Measurements from ENCODE around the gene WDR86. TPM values are rescaled to one million over a fixed set of nuclear protein-coding genes. Genes with fewer than 3 reads are reported as not detected.

The WDR86 gene
- total and polyA plus RNA-seq, 3 experiments from 2014 or later, result 0.55 to 10.4 (median 0.59) TPM

GRCh38 chr7:151395036-151395367 lies 14.8 kb downstream of the WDR86 start:
- CTCF ChIA-PET, result interaction anchor here (1.0 to 1.6 kb wide), 3 partner anchors 27 to 80 kb away, joined by 4 to 6 read pairs (median 4); no protein-coding TSS in a partner anchor
- Histone ChIP-seq H3K4me3 (ENCODE audit: low read length) (no peak overlapping the region), H3K27me3 (ENCODE audit: insufficient read depth, low read length, poor library complexity, severe bottlenecking) (no peaks in the 10 kb centered on the region), H3K4me1 (ENCODE audit: insufficient read depth, low read length) (no peaks in the 10 kb centered on the region), H3K36me3 (ENCODE audit: insufficient read depth, low read length) (no peaks in the 10 kb centered on the region), H3K9me3 (ENCODE audit: low read length) (no peaks in the 10 kb centered on the region), H3K27ac (ENCODE audit: low read depth, low read length) (no peak overlapping the region)
- Mint-ChIP-seq H3K27ac (peak overlapping the region in 2 of 8 donors; percentile 11 to 74), H3K9me3 (no peaks in the 10 kb centered on the region), H3K36me3 (no peaks in the 10 kb centered on the region), H3K4me1 (peaks cover 16 to 22% (median 18%) of the 10 kb centered on the region in 3 donors), H3K4me3 (no peak overlapping the region), H3K27me3 (peaks cover 0 to 6% of the 10 kb centered on the region in 2 donors)
- peak in 1 of 5 donors; percentile 18 for DNase-seq
- POLR2A ChIA-PET, result no interaction called here

GRCh38 chr7:151394076-151395035 lies 15.5 kb downstream of the WDR86 start:
- no peak overlapping the region for H3K4me3 Mint-ChIP-seq
- H3K27me3 Mint-ChIP-seq, result peaks cover 0 to 6% of the 10 kb centered on the region in 2 donors
- Histone ChIP-seq H3K36me3 (ENCODE audit: insufficient read depth, low read length) (no peaks in the 10 kb centered on the region), H3K27ac (ENCODE audit: low read depth, low read length) (no peak overlapping the region), H3K4me1 (ENCODE audit: insufficient read depth, low read length) (no peaks in the 10 kb centered on the region), H3K27me3 (ENCODE audit: insufficient read depth, low read length, poor library complexity, severe bottlenecking) (no peaks in the 10 kb centered on the region), H3K4me3 (ENCODE audit: low read length) (no peak overlapping the region), H3K9me3 (ENCODE audit: low read length) (no peaks in the 10 kb centered on the region)
- H3K4me1 Mint-ChIP-seq, result peaks cover 16 to 22% (median 18%) of the 10 kb centered on the region in 3 donors
- H3K36me3 Mint-ChIP-seq, result no peaks in the 10 kb centered on the region
- POLR2A ChIA-PET, result interaction anchor here (0.6 kb wide), 1 partner anchor 90 kb away, joined by 5 read pairs; no protein-coding TSS in a partner anchor
- CTCF ChIA-PET, result interaction anchor here (1.0 to 1.6 kb wide), 2 partner anchors 26 to 54 kb away, joined by 4 to 6 read pairs; no protein-coding TSS in a partner anchor
- no peaks in the 10 kb centered on the region for H3K9me3 Mint-ChIP-seq
- H3K27ac Mint-ChIP-seq, result no peak overlapping the region
- peak in 1 of 5 donors; percentile 45 for DNase-seq

GRCh38 chr7:151393031-151393977 lies 16.5 kb downstream of the WDR86 start:
- Mint-ChIP-seq H3K9me3 (no peaks in the 10 kb centered on the region), H3K4me3 (no peak overlapping the region), H3K27me3 (peaks cover 0 to 6% of the 10 kb centered on the region in 2 donors), H3K27ac (peak overlapping the region in 1 of 8 donors; percentile 86), H3K36me3 (no peaks in the 10 kb centered on the region), H3K4me1 (peaks cover 14 to 17% (median 16%) of the 10 kb centered on the region in 3 donors)
- Histone ChIP-seq H3K36me3 (ENCODE audit: insufficient read depth, low read length) (no peaks in the 10 kb centered on the region), H3K4me3 (ENCODE audit: low read length) (no peak overlapping the region), H3K27ac (ENCODE audit: low read depth, low read length) (no peak overlapping the region), H3K4me1 (ENCODE audit: insufficient read depth, low read length) (no peaks in the 10 kb centered on the region), H3K9me3 (ENCODE audit: low read length) (no peaks in the 10 kb centered on the region), H3K27me3 (ENCODE audit: insufficient read depth, low read length, poor library complexity, severe bottlenecking) (no peaks in the 10 kb centered on the region)
- CTCF ChIA-PET, result no interaction called here
- DNase-seq, result peak in 1 of 5 donors; percentile 21
- POLR2A ChIA-PET, result interaction anchor here (0.6 kb wide), 1 partner anchor 89 kb away, joined by 5 read pairs; no protein-coding TSS in a partner anchor

- Mint-ChIP-seq H3K27me3 (peaks cover 0 to 6% of the 10 kb centered on the region in 2 donors), H3K36me3 (no peaks in the 10 kb centered on the region), H3K4me1 (peaks cover 8 to 10% (median 9%) of the 10 kb centered on the region in 3 donors), H3K27ac (no peak overlapping the region), H3K9me3 (no peaks in the 10 kb centered on the region), H3K4me3 (no peak overlapping the region)
- Histone ChIP-seq H3K27me3 (ENCODE audit: insufficient read depth, low read length, poor library complexity, severe bottlenecking) (no peaks in the 10 kb centered on the region), H3K27ac (ENCODE audit: low read depth, low read length) (no peak overlapping the region), H3K4me1 (ENCODE audit: insufficient read depth, low read length) (no peaks in the 10 kb centered on the region), H3K4me3 (ENCODE audit: low read length) (no peak overlapping the region), H3K36me3 (ENCODE audit: insufficient read depth, low read length) (no peaks in the 10 kb centered on the region), H3K9me3 (ENCODE audit: low read length) (no peaks in the 10 kb centered on the region)
- ChIA-PET POLR2A (no interaction called here), CTCF (no interaction called here)
- peak in 1 of 5 donors; percentile 47 for DNase-seq
Measured at GRCh38 chr7:151392426-151392825, 17.4 kb downstream of the WDR86 start.

GRCh38 chr7:151392002-151392401 lies 17.8 kb downstream of the WDR86 start:
- Histone ChIP-seq H3K27ac (ENCODE audit: low read depth, low read length) (no peak overlapping the region), H3K4me3 (ENCODE audit: low read length) (no peak overlapping the region), H3K9me3 (ENCODE audit: low read length) (no peaks in the 10 kb centered on the region), H3K4me1 (ENCODE audit: insufficient read depth, low read length) (no peaks in the 10 kb centered on the region), H3K27me3 (ENCODE audit: insufficient read depth, low read length, poor library complexity, severe bottlenecking) (no peaks in the 10 kb centered on the region), H3K36me3 (ENCODE audit: insufficient read depth, low read length) (no peaks in the 10 kb centered on the region)
- DNase-seq, result peak in 1 of 5 donors; percentile 37
- CTCF ChIA-PET, result no interaction called here
- Mint-ChIP-seq H3K4me1 (peaks cover 4 to 6% (median 5%) of the 10 kb centered on the region in 3 donors), H3K36me3 (no peaks in the 10 kb centered on the region), H3K9me3 (no peaks in the 10 kb centered on the region), H3K27ac (no peak overlapping the region), H3K27me3 (peaks cover 0 to 6% of the 10 kb centered on the region in 2 donors), H3K4me3 (no peak overlapping the region)
- POLR2A ChIA-PET, result no interaction called here

- Mint-ChIP-seq H3K27me3 (peaks cover 0 to 6% of the 10 kb centered on the region in 2 donors), H3K27ac (no peak overlapping the region), H3K9me3 (no peaks in the 10 kb centered on the region), H3K36me3 (no peaks in the 10 kb centered on the region), H3K4me3 (no peak overlapping the region), H3K4me1 (peaks cover 0 to 4% (median 2%) of the 10 kb centered on the region in 3 donors)
- no peaks in the 10 kb centered on the region for H3K9me3 ChIP-seq (ENCODE audit: low read length)
- CTCF ChIA-PET, result no interaction called here
- no peaks in the 10 kb centered on the region for H3K36me3 ChIP-seq (ENCODE audit: insufficient read depth, low read length)
- no peak for DNase-seq
- no peak overlapping the region for H3K4me3 ChIP-seq (ENCODE audit: low read length)
- no peaks in the 10 kb centered on the region for H3K4me1 ChIP-seq (ENCODE audit: insufficient read depth, low read length)
- no peak overlapping the region for H3K27ac ChIP-seq (ENCODE audit: low read depth, low read length)
- POLR2A ChIA-PET, result no interaction called here
- H3K27me3 ChIP-seq (ENCODE audit: insufficient read depth, low read length, poor library complexity, severe bottlenecking), result no peaks in the 10 kb centered on the region
Measured at GRCh38 chr7:151391358-151391730, 18.5 kb downstream of the WDR86 start.

- no peaks in the 10 kb centered on the region for H3K27me3 ChIP-seq (ENCODE audit: insufficient read depth, low read length, poor library complexity, severe bottlenecking)
- H3K36me3 Mint-ChIP-seq, result no peaks in the 10 kb centered on the region
Measured at GRCh38 chr7:151390598-151391357, 19.1 kb downstream of the WDR86 start.

More at GRCh38 chr7:151390598-151391357, 19.1 kb downstream of the WDR86 start:
- Histone ChIP-seq H3K9me3 (ENCODE audit: low read length) (no peaks in the 10 kb centered on the region), H3K36me3 (ENCODE audit: insufficient read depth, low read length) (no peaks in the 10 kb centered on the region), H3K4me1 (ENCODE audit: insufficient read depth, low read length) (no peaks in the 10 kb centered on the region), H3K27ac (ENCODE audit: low read depth, low read length) (no peak overlapping the region), H3K4me3 (ENCODE audit: low read length) (no peak overlapping the region)
- peak overlapping the region in 4 of 8 donors; percentile 17 to 73 (median 38) for H3K27ac Mint-ChIP-seq
- no peaks in the 10 kb centered on the region for H3K9me3 Mint-ChIP-seq
- H3K4me3 Mint-ChIP-seq, result no peak overlapping the region
- POLR2A ChIA-PET, result no interaction called here
- DNase-seq, result no peak
- CTCF ChIA-PET, result no interaction called here
- peaks cover 0 to 4% (median 2%) of the 10 kb centered on the region in 3 donors for H3K4me1 Mint-ChIP-seq
- peaks cover 0 to 6% of the 10 kb centered on the region in 2 donors for H3K27me3 Mint-ChIP-seq
